Keratinocyte (primary cell): Measurements from ENCODE around the gene KRT82. TPM values are rescaled to one million over a fixed set of nuclear protein-coding genes. Genes with fewer than 3 reads are reported as not detected.

Experiments used
- DNase-seq: peaks from one replicate; pipeline ENCODE4 v3.0.0-alpha.2; 2011; ENCODE audit warnings: low read depth, missing footprints, low spot score
- FAIRE-seq: peaks from 2 replicates; lab custom pipeline; 2011; peaks lifted over from hg19 to GRCh38; lab: Jason Lieb, UNC
- H2AFZ ChIP-seq: 2 replicates; pipeline ENCODE4 v1.6.0; 2012; ENCODE audit warnings: low read length, control low read depth, inconsistent platforms; ENCODE audit not compliant: control insufficient read depth
- H3K27ac ChIP-seq: 2 replicates; pipeline ENCODE4 v1.5.1; 2011; ENCODE audit warnings: low read length; ENCODE audit not compliant: control insufficient read depth, insufficient read depth
- H3K27me3 ChIP-seq: 3 replicates; pipeline ENCODE4 v1.6.0; 2011; ENCODE audit warnings: low read length; ENCODE audit not compliant: control insufficient read depth, insufficient read depth; ENCODE audit errors: extremely low read depth
- H3K36me3 ChIP-seq, 2 experiments: 2 replicates in 1 of 2; 3 replicates in 1 of 2; pipeline ENCODE4 v1.5.1; 2011; ENCODE audit warnings: low read length in 2 of 2, mild to moderate bottlenecking in 1 of 2; ENCODE audit not compliant: control insufficient read depth in 2 of 2, insufficient read depth in 2 of 2; ENCODE audit errors: extremely low read depth in 1 of 2
- H3K4me1 ChIP-seq: 3 replicates; pipeline ENCODE4 v1.5.1; 2011; ENCODE audit warnings: low read length; ENCODE audit not compliant: control insufficient read depth, insufficient read depth; ENCODE audit errors: extremely low read depth
- H3K4me2 ChIP-seq: 3 replicates; pipeline ENCODE4 v1.6.0; 2011; ENCODE audit warnings: low read depth, low read length; ENCODE audit not compliant: control insufficient read depth, insufficient read depth; ENCODE audit errors: extremely low read depth
- H3K4me3 ChIP-seq, 3 experiments: fragments of 200-600 bp in 1 of 3; sonication (generic) in 1 of 3; 2 replicates in 2 of 3; 3 replicates in 1 of 3; pipeline ENCODE4 v1.5.1; 2011 to 2016; ENCODE audit warnings: low read length in 3 of 3, mild to moderate bottlenecking in 3 of 3, control low read depth in 2 of 3, inconsistent platforms in 1 of 3, low read depth in 1 of 3, mixed read lengths in 1 of 3, mixed run types in 1 of 3, moderate library complexity in 1 of 3; ENCODE audit not compliant: control insufficient read depth in 2 of 3, insufficient read depth in 2 of 3; ENCODE audit errors: extremely low read depth in 1 of 3
- H3K79me2 ChIP-seq: 2 replicates; pipeline ENCODE4 v1.6.0; 2012; ENCODE audit warnings: low read length; ENCODE audit not compliant: control insufficient read depth, insufficient read depth
- H3K9ac ChIP-seq: 3 replicates; pipeline ENCODE4 v1.6.0; 2011; ENCODE audit warnings: low read length; ENCODE audit not compliant: control insufficient read depth, insufficient read depth; ENCODE audit errors: extremely low read depth
- H3K9me1 ChIP-seq: 3 replicates; pipeline ENCODE4 v1.6.0; 2011; ENCODE audit warnings: low read length; ENCODE audit not compliant: control insufficient read depth, insufficient read depth; ENCODE audit errors: extremely low read depth
- H3K9me3 ChIP-seq: 2 replicates; pipeline ENCODE4 v1.5.1; 2012; ENCODE audit warnings: low read depth, low read length; ENCODE audit not compliant: control insufficient read depth
- H4K20me1 ChIP-seq: 3 replicates; pipeline ENCODE4 v1.6.0; 2011; ENCODE audit warnings: low read length; ENCODE audit not compliant: control insufficient read depth, insufficient read depth; ENCODE audit errors: extremely low read depth
- CTCF ChIP-seq, 3 experiments: IDR thresholded peaks in 1 of 3; conservative IDR thresholded peaks in 1 of 3; optimal IDR thresholded peaks in 1 of 3; 2 replicates in 2 of 3; 3 replicates in 1 of 3; pipeline versions ENCODE3 to v1.5.1; 2011; ENCODE audit warnings: low read length in 3 of 3, mild to moderate bottlenecking in 3 of 3, moderate library complexity in 2 of 3, control low read depth in 1 of 3, inconsistent platforms in 1 of 3; ENCODE audit not compliant: insufficient read depth in 2 of 3; ENCODE audit errors: extremely low read depth in 1 of 3
- EZH2 ChIP-seq: IDR thresholded peaks from one replicate; pipeline ENCODE4 v1.6.1; 2012; ENCODE audit warnings: inconsistent platforms, mild to moderate bottlenecking, low read length, moderate library complexity
- dilution Hi-C: fragments of 300-500 bp; cut with MboI; formaldehyde crosslinking; loops from one replicate; pipeline ENCODE4 v1.7.0; 2020; ENCODE audit warnings: low sequenced_read_pairs; ENCODE audit not compliant: extremely low pct_ligation_motif_present
- polyA plus RNA-seq, 5 experiments: library from polyadenylated mRNA; depleted of rRNA in 3 of 5; stranded (reverse) in 3 of 5; stranded (forward) in 1 of 5; unstranded in 1 of 5; fragments of >200 nt; gene quantifications; 1 replicate in 1 of 5; 2 replicates in 3 of 5; 3 replicates in 1 of 5; pipeline versions ENCODE4 v1.2.1 to v1.2.3, GENCODE V29; 2011 to 2012; ENCODE audit warnings: missing spikeins in 2 of 5, low read depth in 1 of 5, low replicate concordance in 1 of 5

Gene KRT82
- polyA plus RNA-seq, 1 donor (not counting 4 experiments of a cell fraction or from before 2014, with no cell fraction given): not detected

GRCh38 chr12:52401926-52402325 lies 4.2 kb downstream of the KRT82 start:
- Histone ChIP-seq H3K9me1 (no peaks in the 10 kb centered on the region), H3K4me1 (no peaks in the 10 kb centered on the region), H3K9me3 (no peaks in the 10 kb centered on the region), H3K4me3 (no peak overlapping the region), H3K27ac (no peak overlapping the region), H3K79me2 (no peaks in the 10 kb centered on the region), H4K20me1 (no peaks in the 10 kb centered on the region), H3K9ac (no peak overlapping the region), H2AFZ (no peak overlapping the region), H3K4me2 (no peak overlapping the region), H3K27me3 (no peaks in the 10 kb centered on the region), H3K36me3 (no peaks in the 10 kb centered on the region)
- TF ChIP-seq CTCF (optimal IDR thresholded peaks at IDR 0.05 in 1 of 3, IDR thresholded peaks at IDR 0.05 in 1 of 3, conservative IDR thresholded peaks at IDR 0.05 in 1 of 3; ENCODE audit: extremely low read depth in 1 of 3, insufficient read depth in 2 of 3, low read length in 3 of 3): no peak
- FAIRE-seq: no peak
- no peak for DNase-seq
- dilution Hi-C loops: no loop called here

- FAIRE-seq (peak; percentile 26), DNase-seq (no peak)
- Histone ChIP-seq H3K27ac (no peak overlapping the region), H2AFZ (no peak overlapping the region), H3K79me2 (no peaks in the 10 kb centered on the region), H3K36me3 (no peaks in the 10 kb centered on the region), H3K4me2 (no peak overlapping the region), H3K9me3 (no peaks in the 10 kb centered on the region), H3K4me3 (no peak overlapping the region), H4K20me1 (no peaks in the 10 kb centered on the region), H3K9me1 (no peaks in the 10 kb centered on the region), H3K4me1 (no peaks in the 10 kb centered on the region), H3K9ac (no peak overlapping the region), H3K27me3 (no peaks in the 10 kb centered on the region)
- no peak for TF ChIP-seq CTCF (optimal IDR thresholded peaks at IDR 0.05 in 1 of 3, IDR thresholded peaks at IDR 0.05 in 1 of 3, conservative IDR thresholded peaks at IDR 0.05 in 1 of 3; ENCODE audit: extremely low read depth in 1 of 3, insufficient read depth in 2 of 3, low read length in 3 of 3)
- TF ChIP-seq EZH2: no peak
- dilution Hi-C loops: no loop called here
These were observed 4.6 kb downstream of the KRT82 start for GRCh38 chr12:52401526-52401925.
